Panc1 (cell line): ENCODE measurements around the gene ADGRF1. TPM values are rescaled to one million over a fixed set of nuclear protein-coding genes. Genes with fewer than 3 reads are reported as not detected.

Source experiments
- ATAC-seq: fragments of 200-7000 bp; cut with Tn5 transposase; 2 replicates; pipeline ENCODE4 v1.9.1; 2020; ENCODE audit warnings: mild to moderate bottlenecking, moderate library complexity
- BruUV-seq: library from RNA; stranded (reverse); fragments of 400-500 nt; replicated peaks from 2 replicates; lab custom pipeline; 2021; lab: Mats Ljungman, UMichigan
- CTCF ChIA-PET: fragments of 300-600 bp; sonication (Branson Sonifier 250); formaldehyde crosslinking; loops from one replicate; lab custom pipeline; 2022; ENCODE audit warnings: antibody characterized with exemption; lab: Charles Lee
- POLR2A ChIA-PET: fragments of 300-600 bp; sonication (Branson Sonifier 250); formaldehyde crosslinking; loops from one replicate; lab custom pipeline; 2022; ENCODE audit warnings: antibody characterized with exemption; lab: Charles Lee
- DNase-seq: peaks from one replicate; pipeline ENCODE4 v3.0.0-alpha.2; 2010; ENCODE audit warnings: low read depth, low spot score
- H3K27ac ChIP-seq: 2 replicates; pipeline ENCODE4 v1.5.1; 2011; ENCODE audit warnings: mild to moderate bottlenecking, low read length, inconsistent platforms
- H3K27me3 ChIP-seq: fragments of 200-500 bp; sonication (Bioruptor generic); 2 replicates; pipeline ENCODE4 v1.6.0; 2014; ENCODE audit warnings: low read length, inconsistent platforms; ENCODE audit not compliant: control insufficient read depth, insufficient read depth
- H3K36me3 ChIP-seq: fragments of 200-500 bp; sonication (Bioruptor generic); 2 replicates; pipeline ENCODE4 v1.5.1; 2014; ENCODE audit warnings: inconsistent platforms, mild to moderate bottlenecking, low read length, moderate library complexity; ENCODE audit not compliant: control insufficient read depth, insufficient read depth
- H3K4me1 ChIP-seq: 2 replicates; pipeline ENCODE4 v1.5.1; 2011; ENCODE audit warnings: inconsistent platforms, mild to moderate bottlenecking, low read length, moderate library complexity; ENCODE audit not compliant: control insufficient read depth, insufficient read depth
- H3K4me3 ChIP-seq, 2 experiments: 2 replicates each; pipeline ENCODE4 v1.5.1; 2011 to 2012; ENCODE audit warnings: low read depth in 2 of 2, low read length in 2 of 2, mild to moderate bottlenecking in 2 of 2, inconsistent platforms in 1 of 2, moderate library complexity in 1 of 2
- H3K9me3 ChIP-seq: fragments of 200-500 bp; sonication (Bioruptor generic); 2 replicates; pipeline ENCODE4 v1.5.1; 2014; ENCODE audit warnings: low read depth, mild to moderate bottlenecking, inconsistent platforms, low read length, moderate library complexity; ENCODE audit not compliant: control insufficient read depth, insufficient read depth
- CTCF ChIP-seq: fragments of 450-650 bp; IDR thresholded peaks from 2 replicates; pipeline ENCODE4 v1.5.1; 2017; ENCODE audit warnings: mild to moderate bottlenecking
- POLR2AphosphoS5 ChIP-seq: IDR thresholded peaks from 2 replicates; pipeline ENCODE4 v1.6.1; 2012; ENCODE audit warnings: mild to moderate bottlenecking, low read depth, low read length, moderate library complexity
- SIN3A ChIP-seq: IDR thresholded peaks from 2 replicates; pipeline ENCODE4 v1.6.1; 2012; ENCODE audit warnings: low read depth, mild to moderate bottlenecking, low read length, moderate library complexity, borderline replicate concordance; ENCODE audit not compliant: insufficient read depth
- TCF7L2 ChIP-seq: IDR thresholded peaks from 2 replicates; pipeline ENCODE4 v1.6.1; 2011; ENCODE audit warnings: mild to moderate bottlenecking, low read depth, low read length, inconsistent platforms
- in situ Hi-C: cut with HindIII; loops from 2 replicates; pipeline ENCODE4 v1.10.0; 2016; ENCODE audit warnings: low sequenced_read_pairs, low pct_unique_long_range_greater_than_20kb
- intact Hi-C: fragments of 100-400 bp; cut with micrococcal nuclease; formaldehyde crosslinking; loops from one replicate; pipeline ENCODE4 v1.10.0; 2022; ENCODE audit not compliant: unreplicated experiment
- total RNA-seq: library from RNA; stranded (reverse); gene quantifications from one replicate; pipeline ENCODE4 v1.2.1, GENCODE V29; 2021; ENCODE audit not compliant: unreplicated experiment
- TF ChIP-seq, protein P1 (sequence below), 2 experiments: IDR thresholded peaks; 2 replicates each; pipeline ENCODE4 v1.6.1; 2011 to 2012; ENCODE audit warnings: low read depth in 2 of 2, control low read depth in 1 of 2, low read length in 1 of 2, mild to moderate bottlenecking in 1 of 2, moderate library complexity in 1 of 2; ENCODE audit not compliant: insufficient read depth in 1 of 2

ADGRF1 gene
- total RNA-seq, 1 experiment from 2014 or later, result 0.95 TPM

DNA sequence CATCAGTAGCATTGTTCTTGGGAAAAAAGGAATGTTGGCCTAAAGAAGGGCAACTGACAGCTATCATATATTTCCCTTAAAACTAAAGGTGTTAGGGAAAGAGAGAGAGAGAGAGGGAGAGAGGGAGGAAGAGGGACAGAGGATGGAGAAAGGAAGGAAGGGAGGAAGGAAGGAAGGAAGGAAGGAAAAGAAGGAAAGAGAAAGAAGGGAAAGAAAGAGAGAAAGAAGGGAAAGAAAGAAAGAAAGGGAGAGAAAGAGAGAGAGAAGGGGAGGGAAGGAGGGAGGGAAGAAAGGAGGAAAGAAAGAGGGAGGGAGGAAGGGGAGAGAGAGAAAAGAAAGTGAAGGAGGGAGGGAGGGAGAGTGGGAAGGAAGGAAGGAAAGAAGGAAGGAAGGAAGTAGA, 82.7 kb downstream of the ADGRF1 start:
- Histone ChIP-seq H3K27ac (no peak overlapping the region), H3K9me3 (no peaks in the 10 kb centered on the region), H3K36me3 (no peaks in the 10 kb centered on the region), H3K4me3 (no peak overlapping the region), H3K4me1 (no peaks in the 10 kb centered on the region), H3K27me3 (no peaks in the 10 kb centered on the region; the same call in 1 of the 2 replicates)
- BruUV-seq, result no TSS peak
- ChIA-PET CTCF (no interaction called here), POLR2A (no interaction called here)
- TF ChIP-seq TCF7L2 (no peak), SIN3A (no peak), CTCF (no peak), POLR2AphosphoS5 (no peak)
- TF ChIP-seq, protein P1, sequence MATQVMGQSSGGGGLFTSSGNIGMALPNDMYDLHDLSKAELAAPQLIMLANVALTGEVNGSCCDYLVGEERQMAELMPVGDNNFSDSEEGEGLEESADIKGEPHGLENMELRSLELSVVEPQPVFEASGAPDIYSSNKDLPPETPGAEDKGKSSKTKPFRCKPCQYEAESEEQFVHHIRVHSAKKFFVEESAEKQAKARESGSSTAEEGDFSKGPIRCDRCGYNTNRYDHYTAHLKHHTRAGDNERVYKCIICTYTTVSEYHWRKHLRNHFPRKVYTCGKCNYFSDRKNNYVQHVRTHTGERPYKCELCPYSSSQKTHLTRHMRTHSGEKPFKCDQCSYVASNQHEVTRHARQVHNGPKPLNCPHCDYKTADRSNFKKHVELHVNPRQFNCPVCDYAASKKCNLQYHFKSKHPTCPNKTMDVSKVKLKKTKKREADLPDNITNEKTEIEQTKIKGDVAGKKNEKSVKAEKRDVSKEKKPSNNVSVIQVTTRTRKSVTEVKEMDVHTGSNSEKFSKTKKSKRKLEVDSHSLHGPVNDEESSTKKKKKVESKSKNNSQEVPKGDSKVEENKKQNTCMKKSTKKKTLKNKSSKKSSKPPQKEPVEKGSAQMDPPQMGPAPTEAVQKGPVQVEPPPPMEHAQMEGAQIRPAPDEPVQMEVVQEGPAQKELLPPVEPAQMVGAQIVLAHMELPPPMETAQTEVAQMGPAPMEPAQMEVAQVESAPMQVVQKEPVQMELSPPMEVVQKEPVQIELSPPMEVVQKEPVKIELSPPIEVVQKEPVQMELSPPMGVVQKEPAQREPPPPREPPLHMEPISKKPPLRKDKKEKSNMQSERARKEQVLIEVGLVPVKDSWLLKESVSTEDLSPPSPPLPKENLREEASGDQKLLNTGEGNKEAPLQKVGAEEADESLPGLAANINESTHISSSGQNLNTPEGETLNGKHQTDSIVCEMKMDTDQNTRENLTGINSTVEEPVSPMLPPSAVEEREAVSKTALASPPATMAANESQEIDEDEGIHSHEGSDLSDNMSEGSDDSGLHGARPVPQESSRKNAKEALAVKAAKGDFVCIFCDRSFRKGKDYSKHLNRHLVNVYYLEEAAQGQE (IDR thresholded peaks at IDR 0.05; ENCODE audit: insufficient read depth in 1 of 2, low read depth in 2 of 2, low read length in 1 of 2), result no peak
- in situ Hi-C loops, result no loop called here
- intact Hi-C loops, result no loop called here
- no peak for ATAC-seq
- no peak for DNase-seq

GRCh38 chr6:46956409-46956808, 85.7 kb downstream of the ADGRF1 start:
- intact Hi-C loops (no loop called here), in situ Hi-C loops (no loop called here)
- TF ChIP-seq, protein P1 (IDR thresholded peaks at IDR 0.05; ENCODE audit: insufficient read depth in 1 of 2, low read depth in 2 of 2, low read length in 1 of 2), result no peak
- TF ChIP-seq POLR2AphosphoS5 (no peak), TCF7L2 (no peak), CTCF (no peak), SIN3A (no peak)
- CTCF ChIA-PET, result no interaction called here
- ATAC-seq (no peak), DNase-seq (no peak)
- no peaks in the 10 kb centered on the region for H3K4me1 ChIP-seq
- H3K36me3 ChIP-seq, result no peaks in the 10 kb centered on the region
- POLR2A ChIA-PET, result no interaction called here
- no TSS peak for BruUV-seq
- no peaks in the 10 kb centered on the region for H3K9me3 ChIP-seq
- H3K27ac ChIP-seq, result no peak overlapping the region
- H3K4me3 ChIP-seq, result no peak overlapping the region
- H3K27me3 ChIP-seq, result no peaks in the 10 kb centered on the region
